GM10847 (cell line): ENCODE results near the gene NLRC4.

Experiments used
- POLR2A ChIP-seq: IDR thresholded peaks from 2 replicates; pipeline ENCODE4 v1.6.1; 2011; ENCODE audit not compliant: insufficient read length; ENCODE audit errors: extremely low read depth

The NLRC4 gene

DNA sequence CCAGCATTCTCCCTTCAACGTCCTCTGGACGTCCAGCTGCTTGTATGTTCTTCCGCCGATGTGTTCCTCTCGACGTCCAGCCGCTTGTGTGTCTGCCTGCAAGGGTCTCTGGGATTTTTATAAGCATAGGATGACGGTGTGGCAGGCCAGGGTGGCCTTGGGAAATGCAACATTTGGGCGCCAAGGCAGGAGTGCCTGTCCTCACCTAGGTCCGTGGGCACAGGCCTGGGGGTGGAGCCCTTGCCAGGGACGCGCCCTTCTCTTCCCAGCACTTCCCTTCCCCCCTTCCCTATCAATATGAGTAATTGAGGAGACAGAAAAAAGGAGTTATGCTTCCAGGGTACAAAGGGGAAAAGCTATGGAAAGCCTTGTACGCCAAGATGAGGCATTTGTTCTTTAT lies 6.4 kb downstream of the NLRC4 start:
- TF ChIP-seq POLR2A, result no peak

DNA sequence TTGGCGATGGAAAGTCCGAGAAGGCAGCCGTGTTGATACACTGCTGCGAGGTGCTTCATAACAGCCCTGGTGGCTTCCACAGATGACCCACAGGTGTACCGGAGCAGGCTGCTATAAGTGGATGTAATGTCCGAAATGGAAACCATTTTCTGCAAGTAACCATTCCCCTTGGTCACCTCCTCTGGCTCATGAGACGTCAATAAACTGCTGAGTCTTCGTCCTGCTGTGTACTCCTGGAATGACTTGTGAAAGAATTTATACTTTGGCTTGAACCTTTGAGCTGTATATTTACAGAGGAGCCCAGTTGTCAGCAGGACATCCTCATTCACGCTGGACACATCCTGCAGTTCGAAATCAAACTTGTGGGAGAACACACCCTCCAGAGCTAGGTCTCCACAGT lies 14.4 kb downstream of the NLRC4 start:
- TF ChIP-seq POLR2A, result no peak

DNA sequence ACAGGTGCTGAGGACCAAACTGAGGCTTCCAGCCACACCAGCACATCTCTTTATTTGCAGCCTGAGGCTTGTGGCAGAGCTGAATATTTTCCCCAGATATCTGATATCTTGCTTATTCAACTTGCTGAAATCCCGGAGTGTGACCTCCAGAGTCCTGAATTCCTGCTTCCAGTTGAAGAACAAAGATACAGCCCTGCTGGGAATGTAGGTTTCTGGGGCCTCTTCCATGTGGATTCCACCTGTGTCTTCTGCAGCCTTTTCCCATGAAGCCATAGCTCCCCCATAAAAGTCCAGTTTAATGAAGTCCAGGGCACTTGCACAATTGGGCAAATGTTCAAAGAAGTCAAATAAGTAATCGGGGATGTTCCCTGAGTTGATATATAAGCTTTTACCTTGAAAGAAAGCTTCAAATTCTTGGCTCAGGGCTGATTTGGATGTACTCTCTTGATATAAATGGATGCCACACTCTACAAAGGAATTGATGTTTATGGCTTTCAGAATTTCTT lies 14.9 kb downstream of the NLRC4 start:
- no peak for TF ChIP-seq POLR2A

DNA sequence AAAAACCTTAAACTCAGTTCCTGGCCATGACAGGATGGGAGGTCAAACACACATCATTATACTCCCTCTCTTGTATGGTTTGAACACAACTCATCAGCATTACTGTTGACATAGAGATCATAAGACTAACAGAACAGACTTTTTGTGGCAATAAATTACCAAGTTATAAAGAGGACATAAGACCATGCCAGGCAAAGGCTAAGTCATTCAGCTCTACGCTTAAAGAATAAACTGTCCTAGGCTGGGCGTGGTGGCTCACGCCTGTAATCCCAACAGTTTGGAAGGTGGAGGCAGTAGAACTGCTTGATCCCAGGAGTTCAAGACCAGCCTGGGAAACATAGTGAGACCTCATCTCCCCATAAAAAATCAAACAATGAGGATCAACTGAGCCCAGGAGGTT lies 16.4 kb downstream of the NLRC4 start:
- no peak for TF ChIP-seq POLR2A

DNA sequence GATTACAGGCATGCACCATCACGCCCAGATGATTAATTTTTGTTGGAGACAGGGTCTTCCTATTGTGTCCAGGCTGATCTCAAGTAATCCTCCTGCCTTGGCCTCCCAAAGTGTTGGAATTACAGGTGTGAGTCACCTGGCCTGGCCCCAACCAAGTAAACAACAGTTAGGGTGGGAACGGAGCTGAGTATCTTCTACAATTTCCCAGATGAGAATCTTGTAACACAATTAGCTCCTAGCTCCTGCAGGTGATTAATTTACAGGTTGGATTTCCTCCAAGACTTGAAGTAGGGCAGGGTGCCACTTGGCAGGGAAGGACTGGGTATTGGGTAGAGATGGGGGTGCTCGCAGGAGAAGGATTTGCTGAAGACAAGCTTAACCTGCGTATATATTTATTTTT lies 17.8 kb downstream of the NLRC4 start:
- no peak for TF ChIP-seq POLR2A

DNA sequence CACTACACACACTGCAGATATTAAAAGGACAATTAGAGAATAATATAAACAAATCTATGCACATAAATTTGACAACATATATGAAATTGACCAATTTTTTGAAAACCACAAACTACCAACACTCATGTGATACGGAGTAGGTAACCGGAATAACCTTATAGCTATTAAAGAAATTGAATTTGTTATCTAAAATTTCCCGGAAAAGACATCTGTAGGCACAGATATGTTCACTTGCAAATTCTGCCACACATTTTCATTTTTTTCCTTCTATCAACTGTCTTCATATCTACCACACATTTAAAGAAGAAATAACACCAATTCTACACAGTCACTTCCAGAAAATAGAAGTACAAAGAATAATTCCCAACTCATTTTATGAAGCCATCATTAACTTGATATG lies 22.4 kb downstream of the NLRC4 start:
- TF ChIP-seq POLR2A, result no peak

DNA sequence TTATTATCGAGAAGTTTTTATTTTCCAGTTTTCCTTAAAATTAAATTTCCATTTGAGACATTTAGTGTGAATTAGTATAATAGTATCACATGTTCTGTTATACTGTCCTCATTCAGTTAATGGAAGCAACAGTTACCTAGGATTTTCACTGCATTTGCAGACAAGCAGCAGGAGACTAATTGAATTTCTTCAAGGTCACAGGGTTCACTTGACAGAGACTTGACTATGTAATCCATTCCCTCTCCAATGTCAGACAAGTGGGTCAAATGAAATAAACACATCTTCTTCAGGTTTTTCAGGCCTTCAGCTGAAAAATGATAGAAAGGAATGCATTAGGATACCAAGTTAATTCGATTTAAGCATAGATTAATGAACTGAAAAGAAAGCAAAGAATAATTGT lies 26.7 kb downstream of the NLRC4 start:
- TF ChIP-seq POLR2A, result no peak

DNA sequence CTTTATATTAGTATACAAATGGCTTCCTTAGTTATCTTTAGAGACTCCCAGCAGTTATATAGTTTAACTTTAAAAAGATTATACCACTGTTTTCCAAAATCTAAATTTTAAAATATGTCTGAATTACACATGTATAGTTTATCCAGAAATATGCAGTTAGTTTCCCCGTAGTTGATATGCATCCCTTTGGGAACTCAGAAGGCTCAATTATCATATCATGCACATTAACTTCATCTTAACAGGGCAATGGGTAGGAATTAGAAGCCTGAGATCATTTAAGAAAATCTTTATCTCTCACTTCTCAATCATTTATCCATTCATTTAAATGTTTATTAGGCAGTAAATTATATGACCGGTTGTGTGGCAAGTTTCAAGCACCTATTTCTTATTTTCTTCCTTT lies 27.2 kb downstream of the NLRC4 start:
- TF ChIP-seq POLR2A, result no peak

DNA sequence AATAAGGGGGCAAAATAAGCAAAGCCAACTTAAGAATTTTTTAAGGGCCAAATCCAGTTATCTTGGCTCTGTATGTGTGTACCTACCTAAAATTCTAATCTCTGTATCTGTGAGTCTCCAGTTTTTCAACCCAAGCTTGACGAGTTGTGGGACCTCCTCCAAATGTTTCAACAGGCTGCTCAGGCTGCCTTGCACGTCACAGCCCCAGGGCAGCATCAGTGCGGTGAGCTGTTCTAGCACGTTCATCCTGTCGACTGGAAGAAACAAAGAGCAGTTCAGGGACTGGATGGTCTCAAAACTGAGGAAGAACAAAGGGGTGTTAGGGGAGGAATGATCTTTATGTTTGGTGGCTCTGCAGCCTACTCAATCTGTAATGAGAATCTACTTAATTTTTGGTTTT lies 29.4 kb downstream of the NLRC4 start:
- TF ChIP-seq POLR2A, result no peak

DNA sequence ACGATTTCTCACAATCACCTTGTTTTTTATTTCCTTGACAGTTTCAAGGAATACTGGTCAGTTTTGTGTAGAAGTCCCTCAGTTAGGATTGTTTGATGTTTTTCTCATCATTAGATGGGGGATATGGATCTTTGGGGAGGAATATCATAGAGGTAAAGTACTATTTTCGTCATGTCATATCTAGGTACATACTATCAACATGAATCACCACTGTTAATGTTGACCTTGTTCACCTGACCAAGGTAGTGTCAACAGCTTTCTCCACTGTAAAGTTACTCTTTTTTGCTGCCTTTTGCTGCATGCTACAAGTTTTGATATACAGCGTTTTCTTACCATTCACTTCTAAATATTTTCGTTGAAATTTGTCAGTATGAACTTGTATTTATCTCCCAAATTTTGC lies 32.7 kb downstream of the NLRC4 start:
- no peak for TF ChIP-seq POLR2A

DNA sequence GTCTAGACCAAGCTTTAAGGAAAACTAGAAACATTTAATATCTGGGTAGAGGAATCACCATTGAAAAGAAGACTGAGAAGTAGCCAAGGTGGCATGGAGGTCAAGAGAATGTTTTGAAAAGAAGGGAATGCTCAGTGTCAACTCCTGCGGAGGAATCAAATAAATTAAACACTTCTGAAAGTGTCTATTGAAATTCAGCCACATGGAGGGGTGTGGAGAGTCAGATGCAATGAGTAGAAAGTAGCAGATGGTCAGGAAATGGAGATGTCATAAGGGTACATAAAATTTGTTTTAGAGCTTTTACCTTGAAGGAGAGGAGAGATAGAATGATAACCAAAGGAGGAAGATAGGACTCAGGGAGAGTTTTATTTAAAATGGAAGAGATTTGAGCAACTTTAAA lies 35.1 kb downstream of the NLRC4 start:
- TF ChIP-seq POLR2A, result no peak

DNA sequence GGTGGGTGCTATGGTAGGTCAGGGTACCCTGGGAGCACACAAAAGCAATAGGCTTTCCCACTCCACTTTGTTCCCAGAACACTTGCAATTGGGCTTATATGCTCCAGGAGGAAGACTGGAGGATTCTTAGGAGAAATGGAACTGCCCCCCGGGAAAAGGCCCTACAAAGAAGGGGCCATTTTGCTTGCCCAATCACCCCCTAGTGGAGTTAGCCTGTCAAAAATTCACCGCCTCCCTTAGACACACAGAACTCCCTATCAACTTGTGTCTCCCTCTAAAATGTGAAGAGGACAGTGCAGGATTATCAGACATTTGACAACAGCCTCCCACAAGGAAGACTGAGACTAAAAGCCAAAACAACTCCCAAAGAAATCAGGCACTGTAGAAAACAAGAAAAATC lies 36.5 kb downstream of the NLRC4 start:
- no peak for TF ChIP-seq POLR2A

DNA sequence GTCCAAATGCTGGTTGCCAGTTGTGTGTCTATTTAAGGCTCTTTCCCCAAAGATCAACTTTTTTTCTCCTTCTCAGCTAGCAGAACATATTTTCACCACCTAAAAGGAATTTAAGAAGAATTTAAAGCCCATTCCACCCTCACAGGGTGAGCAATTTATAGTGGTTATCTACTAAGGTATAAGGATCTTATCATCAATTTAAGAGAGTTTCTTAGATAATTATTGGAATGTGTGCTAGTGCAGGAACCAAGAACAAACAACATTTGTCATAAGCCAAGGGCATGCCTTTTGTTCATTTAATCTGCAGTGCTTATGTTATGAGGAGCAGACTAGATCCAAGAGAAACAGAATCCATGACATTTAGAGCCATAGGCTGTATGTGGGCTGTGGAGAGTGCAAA lies 37.2 kb downstream of the NLRC4 start:
- no peak for TF ChIP-seq POLR2A

DNA sequence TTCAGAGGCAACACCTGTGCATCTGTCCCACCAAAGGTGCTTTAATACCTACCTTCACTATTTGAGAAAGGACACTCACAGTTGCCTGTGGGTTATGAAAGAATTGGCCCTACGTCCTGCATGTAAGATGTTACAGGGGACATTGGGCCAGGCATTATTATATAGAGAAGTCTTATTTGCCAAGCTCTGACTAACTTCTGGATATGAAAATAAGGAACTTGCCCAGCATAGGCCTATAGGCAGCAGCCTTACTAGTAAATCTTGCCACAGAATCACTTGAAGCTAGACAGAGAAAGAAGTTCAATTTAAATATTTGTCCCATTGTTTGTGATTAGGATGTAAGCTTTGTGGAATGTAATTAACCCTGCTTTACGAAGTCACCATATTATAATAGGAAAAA lies 41.7 kb downstream of the NLRC4 start:
- no peak for TF ChIP-seq POLR2A

DNA sequence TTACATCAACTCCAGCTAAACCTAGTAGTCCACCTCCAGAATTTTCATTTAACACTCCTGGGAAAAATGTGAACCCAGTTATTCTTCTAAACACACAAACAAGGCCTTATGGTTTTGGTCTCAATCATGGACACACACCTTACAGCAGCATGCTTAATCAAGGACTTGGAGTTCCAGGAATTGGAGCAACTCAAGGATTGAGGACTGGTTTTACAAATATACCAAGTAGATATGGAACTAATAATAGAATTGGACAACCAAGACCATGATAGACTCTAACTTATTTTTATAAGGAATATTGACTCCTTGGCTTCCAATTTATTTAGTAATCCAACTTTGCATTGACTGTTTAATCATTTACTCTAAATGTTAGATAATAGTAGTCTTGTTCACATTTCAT lies 44.2 kb downstream of the NLRC4 start:
- TF ChIP-seq POLR2A, result no peak

DNA sequence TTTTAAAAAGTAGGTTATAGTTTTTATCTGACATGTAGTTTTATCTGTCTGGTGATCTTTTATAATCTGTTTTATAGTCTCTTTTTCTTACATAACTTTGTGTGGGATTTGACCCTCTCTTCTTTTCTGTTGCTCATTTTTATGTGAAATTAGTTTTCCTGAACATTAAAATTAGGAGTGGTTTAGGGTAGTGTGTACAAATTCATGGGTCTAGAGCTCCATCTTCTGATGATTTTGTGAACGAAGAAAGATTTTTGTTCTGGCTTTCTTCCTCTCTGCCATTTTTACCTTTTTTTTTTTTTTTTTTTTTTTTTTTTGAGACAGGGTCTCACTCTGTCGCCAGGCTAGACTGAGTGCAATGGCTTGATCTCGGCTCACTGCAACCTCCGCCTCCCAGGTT lies 52.4 kb downstream of the NLRC4 start:
- TF ChIP-seq POLR2A, result no peak

DNA sequence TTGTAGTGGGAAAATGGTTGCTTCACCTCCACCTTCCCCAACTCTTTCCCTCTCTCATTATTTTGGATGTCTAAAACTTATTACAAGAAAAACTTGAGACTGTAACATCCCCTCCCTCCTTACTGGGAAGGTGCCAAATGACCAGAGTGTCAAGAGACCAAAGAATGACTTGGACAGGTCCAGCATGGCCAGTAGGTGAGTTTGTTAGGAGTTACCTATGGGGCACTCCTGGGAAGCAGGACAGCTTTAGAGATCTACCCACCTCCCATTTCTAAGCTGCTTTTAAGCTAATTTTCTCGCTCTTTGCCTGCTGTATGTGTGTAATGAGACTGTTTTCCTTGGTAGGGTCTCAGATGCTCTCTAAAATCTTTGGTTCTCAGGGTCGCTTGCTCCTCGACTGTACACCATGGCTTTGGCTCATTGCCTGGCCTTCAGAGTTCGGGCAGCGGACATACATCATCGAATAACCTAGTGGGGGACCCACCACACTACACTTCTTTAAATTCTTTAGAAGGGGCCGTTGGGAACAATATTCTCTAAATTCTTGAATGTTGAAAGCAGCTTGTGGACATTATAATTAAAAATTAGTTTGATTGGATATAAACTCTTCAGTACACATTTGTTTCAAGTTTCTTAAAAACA lies 53.8 kb downstream of the NLRC4 start:
- TF ChIP-seq POLR2A, result no peak

DNA sequence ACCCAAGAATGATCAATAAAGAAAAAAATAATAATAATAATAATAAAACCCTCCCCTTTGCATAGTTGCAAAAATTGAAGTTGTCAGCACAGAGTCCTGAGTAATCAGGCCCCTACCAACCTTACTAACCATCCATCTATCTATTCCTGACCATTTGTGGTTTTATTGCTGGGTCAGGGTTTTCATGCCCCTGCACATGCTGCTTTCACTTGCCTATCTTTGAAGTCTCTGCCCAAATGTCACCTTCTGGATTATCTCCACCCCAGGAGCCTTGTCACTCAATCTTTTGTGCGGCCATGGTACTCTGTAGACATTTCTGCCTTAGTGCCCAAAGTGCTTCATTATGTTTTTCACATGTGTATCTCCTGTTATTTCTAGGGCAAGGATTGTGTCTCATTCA lies 63.9 kb downstream of the NLRC4 start:
- TF ChIP-seq POLR2A, result no peak

DNA sequence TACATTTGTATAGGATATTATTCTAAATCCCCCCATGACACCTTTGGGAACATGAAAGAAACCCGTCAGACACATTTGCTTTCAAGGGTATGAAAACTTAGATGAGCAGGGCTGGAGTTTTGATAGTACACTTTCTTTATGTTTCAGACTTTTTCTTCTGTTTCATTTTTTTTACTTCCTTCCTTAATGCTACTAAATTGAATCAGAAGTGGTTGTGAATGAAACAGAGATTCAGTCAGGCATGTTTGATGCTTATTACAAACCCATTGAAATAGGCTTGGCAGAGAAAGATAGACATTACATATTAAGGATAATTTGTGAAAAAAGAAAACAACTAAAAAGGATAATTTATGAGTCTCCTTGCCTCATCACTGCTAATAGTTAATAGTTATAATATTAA lies 72.3 kb downstream of the NLRC4 start:
- TF ChIP-seq POLR2A, result no peak
